Upper lobe of right lung (tissue), 1 donor: ENCODE data around the gene PAK4. TPM values are rescaled to one million over a fixed set of nuclear protein-coding genes. Genes with fewer than 3 reads are reported as not detected.

Source experiments
- ATAC-seq: fragments of 200-7000 bp; cut with Tn5 transposase; one replicate; pipeline ENCODE4 v1.9.1; 2020; ENCODE audit warnings: mild to moderate bottlenecking, moderate library complexity
- DNase-seq: peaks from one replicate; pipeline ENCODE4 v3.0.0-alpha.2; 2020
- H3K27ac ChIP-seq: fragments of 200-600 bp; one replicate; pipeline ENCODE4 v1.8.0; 2022
- H3K27me3 ChIP-seq: fragments of 200-600 bp; one replicate; pipeline ENCODE4 v1.8.0; 2022; ENCODE audit warnings: mild to moderate bottlenecking
- H3K36me3 ChIP-seq: fragments of 200-600 bp; one replicate; pipeline ENCODE4 v1.8.0; 2022
- H3K4me1 ChIP-seq: fragments of 200-600 bp; one replicate; pipeline ENCODE4 v1.8.0; 2022
- H3K4me3 ChIP-seq: fragments of 200-600 bp; one replicate; pipeline ENCODE4 v1.8.0; 2022; ENCODE audit warnings: mild to moderate bottlenecking
- H3K9me3 ChIP-seq: fragments of 200-600 bp; one replicate; pipeline ENCODE4 v1.8.0; 2022
- CTCF ChIP-seq: fragments of 200-600 bp; IDR thresholded peaks from one replicate; pipeline ENCODE4 v1.8.0; 2022; ENCODE audit warnings: antibody characterized with exemption
- intact Hi-C: fragments of 100-400 bp; cut with DNase I; formaldehyde crosslinking; loops from one replicate; pipeline ENCODE4 v1.11.0; 2022
- total RNA-seq: library from RNA; stranded (reverse); fragmentation: NEBNext Ultra II Directional; extraction: Animal tissue kit (Norgen Biotek cat#: 25700); gene quantifications from one replicate; pipeline ENCODE4 v1.2.1, GENCODE V29; 2021
- donor health status: DM: no; HTN: yes; CAD: no; lungs with severe emphysema.

PAK4 gene
- total RNA-seq, 1 donor from 2014 or later, result 72.8 TPM

GRCh38 chr19:39097721-39098120 is 27.9 kb upstream of the PAK4 start:
- intact Hi-C loops, result no loop called here

GRCh38 chr19:39098365-39099269 is 27.0 kb upstream of the PAK4 start:
- TF ChIP-seq CTCF, result no peak
- intact Hi-C loops, result no loop called here
- no peaks in the 10 kb centered on the region for H3K4me1 ChIP-seq
- ATAC-seq (no peak), DNase-seq (no peak)
- H3K36me3 ChIP-seq, result no peaks in the 10 kb centered on the region
- H3K9me3 ChIP-seq, result no peaks in the 10 kb centered on the region
- H3K27me3 ChIP-seq, result peaks cover 25% of the 10 kb centered on the region
- no peak overlapping the region for H3K4me3 ChIP-seq
- H3K27ac ChIP-seq, result no peak overlapping the region

More at GRCh38 chr19:39097721-39098120, 27.9 kb upstream of the PAK4 start:
- H3K4me1 ChIP-seq, result no peaks in the 10 kb centered on the region
- H3K4me3 ChIP-seq, result no peak overlapping the region
- H3K27ac ChIP-seq, result no peak overlapping the region
- H3K9me3 ChIP-seq, result no peaks in the 10 kb centered on the region
- ATAC-seq (no peak), DNase-seq (no peak)
- no peaks in the 10 kb centered on the region for H3K36me3 ChIP-seq
- peaks cover 25% of the 10 kb centered on the region for H3K27me3 ChIP-seq
- no peak for TF ChIP-seq CTCF

- intact Hi-C loops, result no loop called here
- H3K27me3 ChIP-seq, result peaks cover 25% of the 10 kb centered on the region
- no peaks in the 10 kb centered on the region for H3K36me3 ChIP-seq
- no peak overlapping the region for H3K4me3 ChIP-seq
- no peaks in the 10 kb centered on the region for H3K4me1 ChIP-seq
- no peak overlapping the region for H3K27ac ChIP-seq
- TF ChIP-seq CTCF, result no peak
- H3K9me3 ChIP-seq, result no peaks in the 10 kb centered on the region
- ATAC-seq (no peak), DNase-seq (no peak)
Observed at GRCh38 chr19:39099341-39099740, 26.2 kb upstream of the PAK4 start.

- no peak for TF ChIP-seq CTCF
- ATAC-seq (peak; percentile 25), DNase-seq (no peak)
- H3K9me3 ChIP-seq, result no peaks in the 10 kb centered on the region
- no peaks in the 10 kb centered on the region for H3K4me1 ChIP-seq
- H3K27ac ChIP-seq, result no peak overlapping the region
- no peaks in the 10 kb centered on the region for H3K36me3 ChIP-seq
- H3K27me3 ChIP-seq, result peaks cover 25% of the 10 kb centered on the region
- intact Hi-C loops, result no loop called here
- H3K4me3 ChIP-seq, result no peak overlapping the region
Observed at GRCh38 chr19:39100500-39101166, 25.0 kb upstream of the PAK4 start.

- intact Hi-C loops, result no loop called here
- no peak for DNase-seq
- TF ChIP-seq CTCF, result no peak
- Histone ChIP-seq H3K36me3 (no peaks in the 10 kb centered on the region), H3K4me3 (no peak overlapping the region), H3K9me3 (no peaks in the 10 kb centered on the region), H3K27ac (no peak overlapping the region), H3K27me3 (peaks cover 15% of the 10 kb centered on the region), H3K4me1 (no peaks in the 10 kb centered on the region)
- no peak for ATAC-seq
Observed at GRCh38 chr19:39103151-39103550, 22.4 kb upstream of the PAK4 start.
